GM12878 (cell line): ENCODE results near the gene MBD2. TPM values are rescaled to one million over a fixed set of nuclear protein-coding genes. Genes with fewer than 3 reads are reported as not detected.

Source experiments
- ATF2 ChIP-seq: IDR thresholded peaks from 2 replicates; pipeline ENCODE4 v1.6.1; 2012; ENCODE audit warnings: low read length, inconsistent platforms
- BCL11A ChIP-seq: IDR thresholded peaks from 2 replicates; pipeline ENCODE4 v1.6.1; 2011; ENCODE audit warnings: low read depth, low read length
- CBFB ChIP-seq: IDR thresholded peaks from 2 replicates; pipeline ENCODE4 v1.6.1; 2016; ENCODE audit warnings: antibody characterized with exemption, low read depth
- CTCF ChIP-seq, 3 experiments: IDR thresholded peaks in 2 of 3; conservative IDR thresholded peaks in 1 of 3; 2 replicates each; pipeline ENCODE4 v1.5.1; 2011; ENCODE audit warnings: low read depth in 3 of 3, low read length in 3 of 3, mild to moderate bottlenecking in 3 of 3, control low read depth in 2 of 3, moderate library complexity in 2 of 3, inconsistent platforms in 1 of 3, mixed read lengths in 1 of 3; ENCODE audit not compliant: control insufficient read depth in 2 of 3, insufficient read depth in 1 of 3; ENCODE audit errors: extremely low read depth in 1 of 3
- CUX1 ChIP-seq: IDR thresholded peaks from 2 replicates; pipeline ENCODE4 v1.6.1; 2012; ENCODE audit warnings: improper control_type of control experiment, low read depth, low read length; ENCODE audit not compliant: insufficient replicate concordance
- ESRRA ChIP-seq: IDR thresholded peaks from 2 replicates; pipeline ENCODE4 v1.6.1; 2012; ENCODE audit warnings: mild to moderate bottlenecking, low read length, improper control_type of control experiment
- IKZF1 ChIP-seq: fragments of 450-650 bp; conservative IDR thresholded peaks from 2 replicates; pipeline ENCODE4 v1.6.1; 2017; ENCODE audit warnings: antibody characterized with exemption, mild to moderate bottlenecking
- IRF4 ChIP-seq: IDR thresholded peaks from 2 replicates; pipeline ENCODE4 v1.6.1; 2011; ENCODE audit warnings: low read depth, low read length
- MEF2B ChIP-seq: fragments of 450-650 bp; IDR thresholded peaks from 2 replicates; pipeline ENCODE4 v1.6.1; 2018; ENCODE audit warnings: mild to moderate bottlenecking, moderate library complexity; ENCODE audit not compliant: partially characterized antibody, poor library complexity, severe bottlenecking
- MLLT1 ChIP-seq: fragments of 450-650 bp; IDR thresholded peaks from 2 replicates; pipeline ENCODE4 v1.6.1; 2016; ENCODE audit warnings: mild to moderate bottlenecking
- MTA3 ChIP-seq: IDR thresholded peaks from 2 replicates; pipeline ENCODE4 v1.6.1; 2012; ENCODE audit warnings: low read length, inconsistent platforms, borderline replicate concordance
- NFIC ChIP-seq: IDR thresholded peaks from 2 replicates; pipeline ENCODE4 v1.6.1; 2012; ENCODE audit warnings: low read depth, mild to moderate bottlenecking, inconsistent platforms, low read length, moderate library complexity
- NR2C2 ChIP-seq: IDR thresholded peaks from 2 replicates; pipeline ENCODE4 v1.6.1; 2011; ENCODE audit warnings: borderline replicate concordance, low read depth; ENCODE audit not compliant: control insufficient read depth, insufficient read length
- PAX5 ChIP-seq: IDR thresholded peaks from 2 replicates; pipeline ENCODE4 v1.6.1; 2011; ENCODE audit warnings: low read depth, low read length, borderline replicate concordance
- POU2F2 ChIP-seq: IDR thresholded peaks from 3 replicates; pipeline ENCODE4 v1.6.1; 2011; ENCODE audit warnings: low read depth, mild to moderate bottlenecking, low read length, borderline replicate concordance
- RELB ChIP-seq: fragments of 450-650 bp; IDR thresholded peaks from 2 replicates; pipeline ENCODE4 v1.6.1; 2017; ENCODE audit warnings: low read depth, mild to moderate bottlenecking, moderate library complexity
- RUNX3 ChIP-seq: IDR thresholded peaks from 2 replicates; pipeline ENCODE4 v1.6.1; 2012; ENCODE audit warnings: low read length, inconsistent platforms
- TCF7 ChIP-seq: IDR thresholded peaks from 2 replicates; pipeline ENCODE4 v1.6.1; 2014; ENCODE audit warnings: antibody characterized with exemption, borderline replicate concordance
- ZBED1 ChIP-seq: IDR thresholded peaks from 2 replicates; pipeline ENCODE4 v1.6.1; 2016; ENCODE audit warnings: borderline replicate concordance
- polyA plus RNA-seq, 11 experiments: library from polyadenylated mRNA; depleted of rRNA in 4 of 11; unstranded in 6 of 11; stranded (reverse) in 5 of 11; fragments of >200 nt; fragmentation: Nextera tagmentation in 4 of 11; fragmentation: Illumina TruSeq in 1 of 11; extraction: Ambion mirVana in 4 of 11; extraction: Trizol in 1 of 11; gene quantifications; 1 replicate in 1 of 11; 2 replicates in 10 of 11; pipeline versions ENCODE4 v1.2.1 to v1.2.3, GENCODE V29; 2011 to 2016; ENCODE audit warnings: inconsistent platforms in 2 of 11, missing spikeins in 2 of 11, low read depth in 1 of 11
- total RNA-seq, 4 experiments: library from RNA; depleted of rRNA in 3 of 4; stranded (reverse); fragments of >200 nt in 3 of 4; fragmentation: Illumina TruSeq in 1 of 4; extraction: Trizol in 1 of 4; gene quantifications; 2 replicates each; pipeline versions ENCODE4 v1.2.1 to v1.2.3, GENCODE V29; 2013 to 2021

MBD2 gene
- total and polyA plus RNA-seq, 10 of the 15 experiments (the other 5 are each of a cell fraction or from before 2014, with no cell fraction given): 24.1 to 276 (median 57.9) TPM

GRCh38 chr18:54250846-54251261 is 26.4 kb upstream of the MBD2 start (continued):
- peak; percentile 47; the same call in 1 of the 2 replicates for TF ChIP-seq PAX5
- peak; percentile 83 for TF ChIP-seq MEF2B
- peak; percentile 77 for TF ChIP-seq BCL11A
- TF ChIP-seq TCF7: no peak
- TF ChIP-seq IKZF1: peak; percentile 91
- 0 out of 2 replicates have a peak, but pooled peaks have one; percentile 53 for TF ChIP-seq IRF4
- no peak for TF ChIP-seq ESRRA
- peak; percentile 92 for TF ChIP-seq RUNX3
- peak; percentile 85 for TF ChIP-seq ZBED1
- TF ChIP-seq CUX1: peak; percentile 48
- TF ChIP-seq CBFB: 0 out of 2 replicates have a peak, but pooled peaks have one; percentile 55
- TF ChIP-seq RELB: peak; percentile 64
- peak; percentile 49; the same call in 1 of the 2 replicates for TF ChIP-seq MLLT1
- TF ChIP-seq CTCF (IDR thresholded peaks at IDR 0.05 in 2 of 3, conservative IDR thresholded peaks at IDR 0.05 in 1 of 3; ENCODE audit: control insufficient read depth in 2 of 3, extremely low read depth in 1 of 3, insufficient read depth in 1 of 3, low read depth in 3 of 3, low read length in 3 of 3): no peak
- TF ChIP-seq NR2C2: no peak
- peak; percentile 98 for TF ChIP-seq NFIC
- TF ChIP-seq POU2F2: peak; percentile 35; the same call in 1 of the 3 replicates
- TF ChIP-seq ATF2: peak; percentile 87
- TF ChIP-seq MTA3: peak; percentile 56; the same call in 1 of the 2 replicates
